ENCODE data around the gene ARHGAP31. TPM values are rescaled to one million over a fixed set of nuclear protein-coding genes. Genes with fewer than 3 reads are reported as not detected.
A peak's percentile ranks its signal among the peaks of the same experiment; 100 is the strongest.

Gene ARHGAP31
- total and polyA plus RNA-seq, 12 donors, result 10.6 to 71.1 (median 35.9) TPM

- WGBS, 2 donors, result 57 to 80% methylated on average over 1 of the region's 1 CpG
Measured at GRCh38 chr3:119416873-119417272, 122.7 kb downstream of the ARHGAP31 start.

DNA sequence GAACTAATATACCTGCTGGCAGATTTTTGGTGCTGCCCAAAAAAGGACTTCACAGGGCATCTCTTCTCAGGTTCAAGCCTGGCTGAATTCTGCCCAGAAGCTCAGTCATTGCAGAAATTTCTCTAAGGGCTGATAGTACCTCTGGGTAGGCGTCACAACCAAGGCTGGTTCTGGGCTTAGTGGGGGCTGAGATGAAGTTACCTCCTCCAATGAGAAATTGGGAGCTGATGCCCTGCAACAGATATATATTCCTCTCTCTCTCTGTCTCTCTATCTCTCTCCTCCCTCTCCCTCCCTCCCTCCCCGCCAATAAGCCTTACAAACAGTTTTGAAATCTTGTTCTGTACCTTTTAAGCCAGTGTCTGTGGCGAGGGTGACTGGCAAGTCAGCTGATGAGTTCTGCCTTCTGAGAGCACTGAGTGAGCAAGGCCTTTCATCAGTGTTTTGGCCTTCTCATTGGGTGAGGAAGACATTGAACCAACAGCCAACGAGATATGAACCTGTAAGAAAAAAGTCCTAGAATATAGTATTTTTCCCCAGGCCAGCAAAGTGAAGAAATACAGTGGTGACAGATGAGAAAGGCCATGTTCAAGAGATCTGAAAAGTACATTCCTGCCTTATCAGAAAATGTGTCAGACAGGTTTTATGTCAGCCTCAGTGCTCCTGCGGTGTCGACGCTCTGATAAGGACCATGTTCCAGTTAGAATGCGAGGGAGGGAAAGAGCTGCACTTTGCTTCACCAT is 123.8 kb downstream of the ARHGAP31 start:
- H3K36me3 ChIP-seq, result peaks cover 0 to 58% (median 17%) of the 10 kb centered on the region in 9 donors
- intact Hi-C loops (cut with DNase I), result no loop called here

More at GRCh38 chr3:119416873-119417272, 122.7 kb downstream of the ARHGAP31 start:
- TF ChIP-seq, protein P1, sequence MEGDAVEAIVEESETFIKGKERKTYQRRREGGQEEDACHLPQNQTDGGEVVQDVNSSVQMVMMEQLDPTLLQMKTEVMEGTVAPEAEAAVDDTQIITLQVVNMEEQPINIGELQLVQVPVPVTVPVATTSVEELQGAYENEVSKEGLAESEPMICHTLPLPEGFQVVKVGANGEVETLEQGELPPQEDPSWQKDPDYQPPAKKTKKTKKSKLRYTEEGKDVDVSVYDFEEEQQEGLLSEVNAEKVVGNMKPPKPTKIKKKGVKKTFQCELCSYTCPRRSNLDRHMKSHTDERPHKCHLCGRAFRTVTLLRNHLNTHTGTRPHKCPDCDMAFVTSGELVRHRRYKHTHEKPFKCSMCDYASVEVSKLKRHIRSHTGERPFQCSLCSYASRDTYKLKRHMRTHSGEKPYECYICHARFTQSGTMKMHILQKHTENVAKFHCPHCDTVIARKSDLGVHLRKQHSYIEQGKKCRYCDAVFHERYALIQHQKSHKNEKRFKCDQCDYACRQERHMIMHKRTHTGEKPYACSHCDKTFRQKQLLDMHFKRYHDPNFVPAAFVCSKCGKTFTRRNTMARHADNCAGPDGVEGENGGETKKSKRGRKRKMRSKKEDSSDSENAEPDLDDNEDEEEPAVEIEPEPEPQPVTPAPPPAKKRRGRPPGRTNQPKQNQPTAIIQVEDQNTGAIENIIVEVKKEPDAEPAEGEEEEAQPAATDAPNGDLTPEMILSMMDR (IDR thresholded peaks at IDR 0.05), result no peak
- intact Hi-C loops (cut with DNase I), result no loop called here
- Histone ChIP-seq H3K27me3 (no peaks in the 10 kb centered on the region), H3K4me1 (peaks cover 0 to 28% (median 4%) of the 10 kb centered on the region in 9 donors), H3K36me3 (peaks cover 0 to 69% (median 24%) of the 10 kb centered on the region in 9 donors), H3K27ac (peak overlapping the region in 8 of 10 donors; percentile 7 to 61 (median 50)), H3K4me3 (no peak overlapping the region), H3K9me3 (no peaks in the 10 kb centered on the region)
- DNase-seq (no peak), ATAC-seq (no peak)

DNA sequence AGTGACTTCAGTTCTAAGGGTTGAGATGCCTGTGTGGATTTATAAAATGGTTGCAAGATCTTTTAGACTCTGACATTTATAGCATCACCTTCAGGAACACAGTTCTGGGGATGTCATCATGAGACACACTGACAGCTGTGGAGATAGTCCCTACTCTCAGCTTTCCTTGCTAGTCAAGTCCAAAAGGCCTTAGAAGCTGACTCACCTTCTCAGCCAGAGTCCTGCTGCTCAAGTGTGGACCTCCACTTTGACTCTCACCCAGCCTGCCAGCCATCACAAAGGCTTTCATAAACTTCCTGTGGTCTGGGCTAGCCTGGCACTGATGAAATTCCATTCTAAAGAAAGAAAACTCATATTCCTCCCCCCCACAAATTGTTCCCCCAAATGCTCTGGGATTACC is 124.5 kb downstream of the ARHGAP31 start:
- Histone ChIP-seq H3K27me3 (no peaks in the 10 kb centered on the region), H3K36me3 (peaks cover 0 to 51% (median 17%) of the 10 kb centered on the region in 9 donors), H3K27ac (peak overlapping the region in 8 of 10 donors; percentile 7 to 57 (median 44)), H3K4me3 (no peak overlapping the region), H3K4me1 (peaks cover 0 to 28% (median 4%) of the 10 kb centered on the region in 9 donors), H3K9me3 (no peaks in the 10 kb centered on the region)
- peak in 4 of 8 donors; percentile 18 to 31 (median 20) for ATAC-seq
- TF ChIP-seq, protein P1 (IDR thresholded peaks at IDR 0.05), result no peak
- intact Hi-C loops (cut with DNase I), result no loop called here
- DNase-seq, result no peak

More for the DNA sequence above, 123.8 kb downstream of the ARHGAP31 start:
- 38 to 59% methylated on average over 8 of the region's 8 CpGs for WGBS, 2 donors
- ATAC-seq (peak; percentile 16 to 80 (median 67)), DNase-seq (no peak)
- Histone ChIP-seq H3K4me1 (peaks cover 0 to 28% (median 4%) of the 10 kb centered on the region in 9 donors), H3K9me3 (no peaks in the 10 kb centered on the region), H3K27me3 (no peaks in the 10 kb centered on the region), H3K4me3 (no peak overlapping the region), H3K27ac (peak overlapping the region in 8 of 10 donors; percentile 7 to 61 (median 52))
- TF ChIP-seq, protein P1 (IDR thresholded peaks at IDR 0.05), result no peak

DNA sequence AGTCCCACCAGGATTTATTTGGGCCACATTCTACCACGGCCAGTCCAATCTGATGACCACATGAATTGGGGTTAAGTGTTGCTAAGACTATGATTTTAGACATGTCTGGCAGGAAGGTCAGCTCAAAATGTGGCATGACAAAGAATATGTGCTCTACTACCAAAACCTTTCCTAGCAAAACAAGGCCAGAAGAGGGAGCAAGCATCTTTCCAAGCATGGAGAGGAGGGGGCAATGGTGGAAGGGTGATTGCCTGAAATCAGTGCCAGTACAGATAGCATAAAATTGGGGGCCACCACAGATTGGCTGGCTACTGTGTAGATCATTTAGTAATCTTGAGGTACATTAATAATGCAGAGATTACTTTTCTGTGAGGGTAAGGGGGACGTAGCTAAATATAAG is 126.0 kb downstream of the ARHGAP31 start:
- intact Hi-C loops (cut with DNase I), result no loop called here
- Histone ChIP-seq H3K27ac (no peak overlapping the region), H3K4me3 (no peak overlapping the region), H3K4me1 (peaks cover 0 to 28% (median 4%) of the 10 kb centered on the region in 9 donors), H3K9me3 (peaks cover 0 to 7% (median 0%) of the 10 kb centered on the region in 11 donors), H3K36me3 (peaks cover 0 to 36% (median 5%) of the 10 kb centered on the region in 9 donors), H3K27me3 (no peaks in the 10 kb centered on the region)
- DNase-seq (no peak), ATAC-seq (no peak)
- 48 to 69% methylated on average over 2 of the region's 2 CpGs for whole genome bisulfite sequencing, 2 donors
- TF ChIP-seq, protein P1 (IDR thresholded peaks at IDR 0.05), result peak in 2 of 9 donors; percentile 5 to 23
